IPS-20b (cell line): ENCODE data around the gene IFNLR1.

Source experiments
- H3K27ac ChIP-seq: one replicate; pipeline ENCODE4 v1.5.1; 2013; ENCODE audit warnings: low read length
- H3K27me3 ChIP-seq: 2 replicates; pipeline ENCODE4 v1.6.1; 2013; ENCODE audit warnings: mild to moderate bottlenecking, low read length, inconsistent platforms; ENCODE audit not compliant: insufficient read depth
- H3K36me3 ChIP-seq: 2 replicates; pipeline ENCODE4 v1.6.1; 2013; ENCODE audit warnings: low read depth, mild to moderate bottlenecking, inconsistent platforms, low read length, moderate library complexity; ENCODE audit not compliant: insufficient read depth
- H3K4me1 ChIP-seq: 2 replicates; pipeline ENCODE4 v1.6.1; 2013; ENCODE audit warnings: mild to moderate bottlenecking, control low read depth, inconsistent platforms, low read length, moderate library complexity; ENCODE audit not compliant: insufficient read depth
- H3K4me3 ChIP-seq: 2 replicates; pipeline ENCODE4 v1.5.1; 2013; ENCODE audit warnings: mild to moderate bottlenecking, low read length, inconsistent platforms
- H3K9ac ChIP-seq: 2 replicates; pipeline ENCODE4 v1.6.1; 2013; ENCODE audit warnings: low read depth, mild to moderate bottlenecking, inconsistent platforms, low read length, moderate library complexity
- H3K9me3 ChIP-seq: 2 replicates; pipeline ENCODE4 v1.6.1; 2013; ENCODE audit warnings: mild to moderate bottlenecking, low read depth, low read length, inconsistent platforms; ENCODE audit not compliant: insufficient read depth

Gene IFNLR1

GRCh38 chr1:24172598-24172997, 14.5 kb downstream of the IFNLR1 start:
- Histone ChIP-seq H3K27ac (no peak overlapping the region), H3K36me3 (peaks cover 12% of the 10 kb centered on the region; the same call in 1 of the 2 replicates), H3K4me3 (no peak overlapping the region), H3K9ac (no peak overlapping the region), H3K9me3 (no peaks in the 10 kb centered on the region), H3K27me3 (no peaks in the 10 kb centered on the region), H3K4me1 (peaks cover 4% of the 10 kb centered on the region; the same call in 1 of the 2 replicates)

GRCh38 chr1:24169286-24169685, 17.8 kb downstream of the IFNLR1 start:
- Histone ChIP-seq H3K27me3 (no peaks in the 10 kb centered on the region), H3K9ac (no peak overlapping the region), H3K4me3 (no peak overlapping the region), H3K27ac (no peak overlapping the region), H3K4me1 (no peaks in the 10 kb centered on the region), H3K9me3 (no peaks in the 10 kb centered on the region), H3K36me3 (peaks cover 21% of the 10 kb centered on the region; the same call in 1 of the 2 replicates)

GRCh38 chr1:24168245-24168644, 18.8 kb downstream of the IFNLR1 start:
- peaks cover 21% of the 10 kb centered on the region; the same call in 1 of the 2 replicates for H3K36me3 ChIP-seq
- H3K4me1 ChIP-seq = no peaks in the 10 kb centered on the region
- no peak overlapping the region for H3K27ac ChIP-seq
- no peak overlapping the region for H3K4me3 ChIP-seq
- H3K27me3 ChIP-seq = no peaks in the 10 kb centered on the region
- no peak overlapping the region for H3K9ac ChIP-seq
- H3K9me3 ChIP-seq = no peaks in the 10 kb centered on the region

GRCh38 chr1:24167008-24167407, 20.1 kb downstream of the IFNLR1 start:
- no peak overlapping the region for H3K4me3 ChIP-seq
- H3K36me3 ChIP-seq = peaks cover 21% of the 10 kb centered on the region; the same call in 1 of the 2 replicates

GRCh38 chr1:24165500-24165899, 21.6 kb downstream of the IFNLR1 start:
- H3K36me3 ChIP-seq = peaks cover 24% of the 10 kb centered on the region; the same call in 1 of the 2 replicates

More at GRCh38 chr1:24167008-24167407, 20.1 kb downstream of the IFNLR1 start:
- no peaks in the 10 kb centered on the region for H3K9me3 ChIP-seq
- H3K27ac ChIP-seq = no peak overlapping the region
- H3K27me3 ChIP-seq = no peaks in the 10 kb centered on the region
- H3K9ac ChIP-seq = no peak overlapping the region
- no peaks in the 10 kb centered on the region for H3K4me1 ChIP-seq

GRCh38 chr1:24164004-24164403, 23.1 kb downstream of the IFNLR1 start:
- H3K36me3 ChIP-seq = peaks cover 26% of the 10 kb centered on the region; the same call in 1 of the 2 replicates
- no peaks in the 10 kb centered on the region for H3K9me3 ChIP-seq
- H3K4me3 ChIP-seq = no peak overlapping the region
- H3K4me1 ChIP-seq = no peaks in the 10 kb centered on the region
- H3K27me3 ChIP-seq = no peaks in the 10 kb centered on the region
- H3K27ac ChIP-seq = no peak overlapping the region
- no peak overlapping the region for H3K9ac ChIP-seq

More at GRCh38 chr1:24165500-24165899, 21.6 kb downstream of the IFNLR1 start:
- H3K27me3 ChIP-seq = no peaks in the 10 kb centered on the region
- H3K4me1 ChIP-seq = no peaks in the 10 kb centered on the region
- no peak overlapping the region for H3K4me3 ChIP-seq
- no peaks in the 10 kb centered on the region for H3K9me3 ChIP-seq
- no peak overlapping the region for H3K27ac ChIP-seq
- H3K9ac ChIP-seq = no peak overlapping the region

- H3K27ac ChIP-seq = no peak overlapping the region
- no peaks in the 10 kb centered on the region for H3K9me3 ChIP-seq
- no peak overlapping the region for H3K4me3 ChIP-seq
- no peaks in the 10 kb centered on the region for H3K27me3 ChIP-seq
- peaks cover 30% of the 10 kb centered on the region for H3K36me3 ChIP-seq
- H3K9ac ChIP-seq = no peak overlapping the region
- no peaks in the 10 kb centered on the region for H3K4me1 ChIP-seq
Observed at GRCh38 chr1:24162201-24162600, 24.9 kb downstream of the IFNLR1 start.

- Histone ChIP-seq H3K27ac (no peak overlapping the region), H3K9ac (no peak overlapping the region), H3K4me3 (no peak overlapping the region), H3K4me1 (no peaks in the 10 kb centered on the region), H3K27me3 (no peaks in the 10 kb centered on the region), H3K36me3 (peaks cover 39% of the 10 kb centered on the region), H3K9me3 (no peaks in the 10 kb centered on the region)
Observed at GRCh38 chr1:24161270-24161669, 25.8 kb downstream of the IFNLR1 start.

- H3K4me1 ChIP-seq = no peaks in the 10 kb centered on the region
- peaks cover 33% of the 10 kb centered on the region for H3K36me3 ChIP-seq
Observed at GRCh38 chr1:24159366-24159765, 27.7 kb downstream of the IFNLR1 start.

GRCh38 chr1:24157918-24158481, 29.1 kb downstream of the IFNLR1 start:
- no peak overlapping the region for H3K27ac ChIP-seq
- peaks cover 3% of the 10 kb centered on the region; the same call in 1 of the 2 replicates for H3K4me1 ChIP-seq
- peaks cover 33% of the 10 kb centered on the region for H3K36me3 ChIP-seq
- H3K4me3 ChIP-seq = no peak overlapping the region
- H3K9me3 ChIP-seq = no peaks in the 10 kb centered on the region
- H3K9ac ChIP-seq = no peak overlapping the region
- no peaks in the 10 kb centered on the region for H3K27me3 ChIP-seq

More at GRCh38 chr1:24159366-24159765, 27.7 kb downstream of the IFNLR1 start:
- Histone ChIP-seq H3K27ac (no peak overlapping the region), H3K9me3 (no peaks in the 10 kb centered on the region), H3K27me3 (no peaks in the 10 kb centered on the region), H3K9ac (no peak overlapping the region), H3K4me3 (no peak overlapping the region)

GRCh38 chr1:24156542-24157260, 30.4 kb downstream of the IFNLR1 start:
- Histone ChIP-seq H3K4me1 (peaks cover 10% of the 10 kb centered on the region; the same call in 1 of the 2 replicates), H3K9ac (no peak overlapping the region), H3K27ac (no peak overlapping the region), H3K27me3 (no peaks in the 10 kb centered on the region), H3K36me3 (peaks cover 33% of the 10 kb centered on the region), H3K9me3 (no peaks in the 10 kb centered on the region), H3K4me3 (no peak overlapping the region)
